Measurements from ENCODE around the gene CH25H. TPM values are rescaled to one million over a fixed set of nuclear protein-coding genes. Genes with fewer than 3 reads are reported as not detected.

CH25H gene
- total RNA-seq, 1 donor from 2014 or later: 0.10 TPM

Other genes starting within 250 kb of the CH25H start
- 95.0 and 123 TPM in 2 replicates for gene FAS, start 216.5 kb downstream of the CH25H start, total RNA-seq
- 50.4 and 78.7 TPM in 2 replicates for gene LIPA, start 44.5 kb upstream of the CH25H start, total RNA-seq
- 7.2 and 20.7 TPM in 2 replicates for gene IFIT2, start 94.7 kb upstream of the CH25H start, total RNA-seq
- gene IFIT3, start 120.7 kb upstream of the CH25H start, total RNA-seq: 12.8 and 61.6 TPM in 2 replicates
- gene IFIT1B, start 170.7 kb upstream of the CH25H start, total RNA-seq: not detected in 2 replicates
- gene IFIT1, start 185.3 kb upstream of the CH25H start, total RNA-seq: 10.2 and 23.3 TPM in 2 replicates
- 16.0 and 41.0 TPM in 2 replicates for gene IFIT5, start 207.3 kb upstream of the CH25H start, total RNA-seq